ENCODE data around the gene SLC15A4. TPM values are rescaled to one million over a fixed set of nuclear protein-coding genes. Genes with fewer than 3 reads are reported as not detected.

SLC15A4 gene
- total RNA-seq, 1 donor = 54.0 TPM

- DNase-seq (ENCODE audit: low read depth) = no peak
- no peak for TF ChIP-seq CTCF (IDR thresholded peaks at IDR 0.05; ENCODE audit: insufficient read depth, low read length)
- no peak overlapping the region for H3K4me3 ChIP-seq (ENCODE audit: low read depth, low read length)
Observed at GRCh38 chr12:128789356-128789929, 34.3 kb downstream of the SLC15A4 start.

- no peak for TF ChIP-seq CTCF (IDR thresholded peaks at IDR 0.05; ENCODE audit: insufficient read depth, low read length)
- no peak overlapping the region for H3K4me3 ChIP-seq (ENCODE audit: low read depth, low read length)
- DNase-seq (ENCODE audit: low read depth) = no peak
Observed at GRCh38 chr12:128787827-128788226, 35.9 kb downstream of the SLC15A4 start.

DNA sequence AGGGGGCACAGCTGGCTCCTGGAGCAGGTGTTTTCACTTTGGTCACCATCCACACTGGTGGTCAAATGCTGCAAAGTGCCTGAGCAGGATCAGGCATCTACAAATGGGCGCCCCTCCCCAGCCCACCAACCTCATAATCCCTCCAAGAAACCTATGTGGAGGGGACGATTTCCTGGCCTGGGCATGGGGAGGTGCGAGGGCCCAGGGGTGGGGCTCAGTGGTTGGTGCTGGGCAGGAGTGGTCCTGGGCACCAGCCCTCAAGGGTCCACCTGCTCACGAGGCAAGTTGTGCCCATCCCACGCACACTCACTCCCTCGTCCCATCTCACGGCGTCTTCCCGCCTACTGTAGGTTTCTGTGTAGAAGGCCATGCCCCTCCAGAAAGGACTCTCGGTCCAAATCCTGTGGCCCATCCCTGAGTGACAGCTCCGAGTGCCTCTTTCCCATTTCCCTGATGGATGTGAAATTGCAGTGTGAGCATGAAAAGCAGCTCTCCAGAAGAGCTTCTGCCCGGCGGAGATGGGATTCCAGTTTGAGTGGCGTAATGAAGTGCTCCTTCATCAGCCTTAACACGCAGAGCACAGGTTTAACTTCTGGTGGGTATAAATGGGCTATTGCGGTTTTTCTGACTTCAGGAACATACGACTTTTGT is 36.9 kb downstream of the SLC15A4 start:
- no peak for DNase-seq (ENCODE audit: low read depth)
- TF ChIP-seq CTCF (IDR thresholded peaks at IDR 0.05; ENCODE audit: insufficient read depth, low read length) = no peak
- no peak overlapping the region for H3K4me3 ChIP-seq (ENCODE audit: low read depth, low read length)

DNA sequence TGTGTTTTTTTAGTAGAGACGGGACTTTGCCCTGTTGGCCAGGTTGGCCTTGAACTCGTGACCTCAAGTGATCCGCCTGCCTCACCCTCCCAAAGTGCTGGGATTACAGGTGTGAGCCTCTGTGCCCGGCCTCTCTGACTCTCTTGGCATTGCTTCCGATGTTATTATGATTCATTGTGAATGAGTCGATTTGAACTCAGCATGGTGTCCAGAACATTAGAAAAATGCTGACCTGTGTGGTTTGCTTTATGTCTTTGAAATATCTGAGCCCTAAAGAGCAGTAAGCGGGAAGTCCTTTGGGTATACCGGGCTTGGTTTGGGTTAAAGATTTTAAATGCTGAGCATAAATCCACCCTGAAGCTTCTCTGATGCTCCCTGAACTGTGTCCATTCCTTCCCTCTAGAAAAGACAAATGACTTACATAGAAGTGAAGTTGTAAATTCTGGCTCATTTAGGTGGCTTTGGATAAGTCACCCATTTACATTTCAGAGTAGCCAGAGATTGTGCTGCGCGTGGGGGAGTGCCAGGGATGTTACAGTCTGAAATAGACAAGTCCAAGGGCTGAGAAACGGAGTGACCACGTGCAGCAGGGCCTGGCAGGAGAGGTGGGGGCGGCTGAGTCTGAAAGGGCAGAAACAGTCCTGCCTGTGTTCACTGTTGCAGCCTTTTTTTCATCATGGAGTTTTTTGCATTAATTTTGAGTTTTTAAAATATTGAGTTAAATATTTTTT is 39.6 kb downstream of the SLC15A4 start:
- no peak overlapping the region for H3K4me3 ChIP-seq (ENCODE audit: low read depth, low read length)
- no peak for TF ChIP-seq CTCF (IDR thresholded peaks at IDR 0.05; ENCODE audit: insufficient read depth, low read length)
- DNase-seq (ENCODE audit: low read depth) = peak; percentile 11

DNA sequence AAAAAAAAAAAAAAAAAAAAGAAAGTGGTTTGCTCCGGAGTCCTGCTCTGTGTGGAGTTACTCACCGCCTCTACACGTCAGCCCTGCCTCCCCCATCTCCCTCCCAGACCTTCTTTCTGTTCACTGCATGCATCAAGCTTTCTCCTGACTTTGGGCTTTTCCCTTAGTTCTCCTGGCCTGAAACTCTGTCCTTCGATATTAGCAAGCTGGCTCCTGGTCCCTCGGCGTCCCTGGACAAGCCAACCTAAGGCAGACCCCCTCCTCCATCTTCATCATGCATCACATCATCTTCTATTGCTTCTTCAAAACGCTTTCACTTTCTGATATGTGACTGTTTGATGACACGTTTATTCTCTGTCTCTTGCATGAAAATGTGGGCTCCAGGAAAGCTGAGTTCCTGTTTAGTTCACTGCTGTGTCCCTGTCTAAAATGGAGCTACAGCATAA is 40.6 kb downstream of the SLC15A4 start:
- peak; percentile 16 for DNase-seq (ENCODE audit: low read depth)
- TF ChIP-seq CTCF (IDR thresholded peaks at IDR 0.05; ENCODE audit: insufficient read depth, low read length) = no peak
- no peak overlapping the region for H3K4me3 ChIP-seq (ENCODE audit: low read depth, low read length)

DNA sequence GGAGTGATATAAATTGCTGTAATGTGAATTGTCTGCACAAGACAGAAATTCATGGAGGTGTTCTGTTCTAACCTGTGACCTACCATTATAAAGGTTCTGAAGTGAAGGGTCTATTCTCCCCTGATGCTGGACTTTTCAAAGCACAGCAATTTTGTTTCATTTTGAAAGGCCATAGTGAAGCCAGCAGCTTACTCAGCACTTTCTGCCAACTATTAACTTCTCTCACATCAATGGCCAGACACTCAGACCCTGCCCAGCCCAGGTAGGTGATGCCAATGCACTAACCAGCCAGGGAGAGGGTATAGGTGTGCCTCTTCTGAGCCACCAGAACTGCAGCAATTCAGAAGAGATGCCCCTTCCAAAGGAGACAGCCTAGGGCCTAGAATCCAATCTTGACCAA is 43.9 kb downstream of the SLC15A4 start:
- TF ChIP-seq CTCF (IDR thresholded peaks at IDR 0.05; ENCODE audit: insufficient read depth, low read length) = no peak
- no peak for DNase-seq (ENCODE audit: low read depth)

More for the DNA sequence above, 43.9 kb downstream of the SLC15A4 start:
- H3K4me3 ChIP-seq (ENCODE audit: low read depth, low read length) = no peak overlapping the region
